K562 (cell line): Measurements from ENCODE around the gene EIF4E1B. TPM values are rescaled to one million over a fixed set of nuclear protein-coding genes. Genes with fewer than 3 reads are reported as not detected.

Experiments used
- ARID1B ChIP-seq: fragments of 450-650 bp; IDR thresholded peaks from 2 replicates; pipeline ENCODE4 v1.6.1; 2016; ENCODE audit warnings: antibody characterized with exemption, mild to moderate bottlenecking, inconsistent platforms
- BHLHE40 ChIP-seq: IDR thresholded peaks from 2 replicates; pipeline ENCODE4 v1.6.1; 2011; ENCODE audit warnings: low read length, improper control_type of control experiment
- E2F6 ChIP-seq, 2 experiments: IDR thresholded peaks; 2 replicates each; pipeline ENCODE4 v1.6.1; 2011; ENCODE audit warnings: borderline replicate concordance in 1 of 2, control low read depth in 1 of 2, low read depth in 1 of 2, low read length in 1 of 2, mild to moderate bottlenecking in 1 of 2, mixed read lengths in 1 of 2, moderate library complexity in 1 of 2; ENCODE audit not compliant: insufficient read depth in 1 of 2, insufficient read length in 1 of 2, poor library complexity in 1 of 2, severe bottlenecking in 1 of 2; ENCODE audit errors: extremely low read depth in 1 of 2
- ELF2 ChIP-seq: fragments of 250-450 bp; sonication (Bioruptor Pico); IDR thresholded peaks from 2 replicates; pipeline ENCODE4 v1.5.0; 2021; ENCODE audit warnings: mild to moderate bottlenecking
- ELK1 ChIP-seq: sonication (generic); formaldehyde crosslinking; IDR thresholded peaks from 2 replicates; pipeline ENCODE4 v1.8.1; 2022; ENCODE audit warnings: missing genetic modification reagents
- GATAD2A ChIP-seq: fragments of 450-650 bp; IDR thresholded peaks from 2 replicates; pipeline ENCODE4 v1.6.1; 2017
- GTF2B ChIP-seq: IDR thresholded peaks from 2 replicates; pipeline ENCODE4 v1.6.1; 2011; ENCODE audit not compliant: insufficient read length; ENCODE audit errors: extremely low read depth
- KLF16 ChIP-seq: IDR thresholded peaks from 2 replicates; pipeline ENCODE4 v1.6.1; 2016; ENCODE audit warnings: antibody characterized with exemption
- MTF1 ChIP-seq: fragments of 250-450 bp; sonication (Bioruptor Pico); IDR thresholded peaks from 2 replicates; pipeline ENCODE4 v1.9.0; 2021; ENCODE audit warnings: moderate library complexity, mild to moderate bottlenecking, inconsistent platforms, borderline replicate concordance
- NFE2L1 ChIP-seq: fragments of 450-650 bp; IDR thresholded peaks from 2 replicates; pipeline ENCODE4 v1.6.1; 2016; ENCODE audit warnings: missing genetic modification characterization, low read depth, mild to moderate bottlenecking, missing compliant biosample characterization, moderate library complexity, borderline replicate concordance
- PBX2 ChIP-seq, 2 experiments: IDR thresholded peaks in 1 of 2; conservative IDR thresholded peaks in 1 of 2; 2 replicates each; pipeline ENCODE4 v1.6.1; 2016; ENCODE audit warnings: low read depth in 2 of 2, mild to moderate bottlenecking in 1 of 2, missing compliant biosample characterization in 1 of 2, missing genetic modification characterization in 1 of 2, moderate library complexity in 1 of 2
- RFX1 ChIP-seq: fragments of 450-650 bp; IDR thresholded peaks from 2 replicates; pipeline ENCODE4 v1.6.1; 2016; ENCODE audit warnings: mild to moderate bottlenecking, moderate library complexity
- SFPQ ChIP-seq: fragments of 200-400 bp; formaldehyde crosslinking; IDR thresholded peaks from 2 replicates; pipeline ENCODE4 v1.6.1; 2017; ENCODE audit warnings: mild to moderate bottlenecking, low read depth, low read length, moderate library complexity
- SMAD4 ChIP-seq: fragments of 250-450 bp; sonication (Bioruptor Pico); conservative IDR thresholded peaks from 2 replicates; pipeline ENCODE4 v1.8.0; 2021; ENCODE audit warnings: inconsistent platforms, mild to moderate bottlenecking, moderate library complexity
- SP2 ChIP-seq: IDR thresholded peaks from 2 replicates; pipeline ENCODE4 v1.6.1; 2011; ENCODE audit warnings: mild to moderate bottlenecking, low read depth, low read length, moderate library complexity; ENCODE audit not compliant: poor library complexity, severe bottlenecking; ENCODE audit errors: extremely low read depth
- ZNF354B ChIP-seq: fragments of 250-450 bp; sonication (Bioruptor Pico); IDR thresholded peaks from 2 replicates; pipeline ENCODE4 v1.4.0; 2020
- ZNF445 ChIP-seq: fragments of 250-450 bp; sonication (Bioruptor Pico); IDR thresholded peaks from 2 replicates; pipeline ENCODE4 v1.4.0; 2020; ENCODE audit warnings: low read depth, mild to moderate bottlenecking, moderate library complexity
- ZNF778 ChIP-seq: fragments of 450-650 bp; formaldehyde crosslinking; IDR thresholded peaks from 2 replicates; pipeline ENCODE4 v1.4.0; 2020; ENCODE audit warnings: mild to moderate bottlenecking, moderate library complexity
- polyA plus RNA-seq, 8 experiments: library from polyadenylated mRNA; depleted of rRNA in 4 of 8; stranded (reverse) in 5 of 8; unstranded in 3 of 8; fragments of >200 nt; fragmentation: Nextera tagmentation in 2 of 8; fragmentation: Illumina TruSeq in 1 of 8; extraction: Ambion mirVana in 2 of 8; extraction: Trizol in 1 of 8; gene quantifications; 2 replicates each; pipeline versions ENCODE4 v1.2.1 to v1.2.3, GENCODE V29; 2011 to 2014; ENCODE audit warnings: inconsistent platforms in 1 of 8, missing spikeins in 1 of 8
- total RNA-seq, 7 experiments: library from RNA; depleted of rRNA in 6 of 7; stranded (reverse); fragments of >200 nt in 6 of 7; fragmentation: Illumina TruSeq in 2 of 7; extraction: Trizol in 2 of 7; gene quantifications; 2 replicates each; pipeline versions ENCODE4 v1.2.1 to v1.2.3, GENCODE V29; 2011 to 2021; ENCODE audit warnings: low replicate concordance in 1 of 7

The EIF4E1B gene
- total and polyA plus RNA-seq, 9 of the 15 experiments (the other 6 are each of a cell fraction or from before 2014, with no cell fraction given), result not detected

GRCh38 chr5:176629853-176630680, at the start of gene EIF4E1B, which contains the start of gene SNCB (continued):
- no peak for TF ChIP-seq ELK1 (CRISPR knock-in tag)
- no peak for TF ChIP-seq ELF2 (CRISPR knock-in tag)
- no peak for TF ChIP-seq SMAD4
- no peak for TF ChIP-seq ZNF778 (CRISPR knock-in tag)
- no peak for TF ChIP-seq ARID1B
- no peak for TF ChIP-seq ZNF445 (CRISPR knock-in tag)
- no peak for TF ChIP-seq PBX2 (CRISPR knock-in tag; IDR thresholded peaks at IDR 0.05; ENCODE audit: low read depth)
- no peak for TF ChIP-seq PBX2 (tag; conservative IDR thresholded peaks at IDR 0.05; ENCODE audit: low read depth)
- no peak for TF ChIP-seq ZNF354B (CRISPR knock-in tag)
- peak in 1 of 2 experiments; percentile 79 for TF ChIP-seq E2F6 (IDR thresholded peaks at IDR 0.05; ENCODE audit: borderline replicate concordance in 1 of 2, extremely low read depth in 1 of 2, insufficient read depth in 1 of 2, insufficient read length in 1 of 2, low read depth in 1 of 2, low read length in 1 of 2, poor library complexity in 1 of 2, severe bottlenecking in 1 of 2)
- no peak for TF ChIP-seq BHLHE40
- TF ChIP-seq GTF2B, result no peak
- TF ChIP-seq SFPQ, result no peak
- TF ChIP-seq NFE2L1 (tag), result no peak
- no peak for TF ChIP-seq KLF16
- no peak for TF ChIP-seq RFX1
- TF ChIP-seq SP2, result no peak
- no peak for TF ChIP-seq MTF1 (CRISPR knock-in tag)
- TF ChIP-seq GATAD2A, result no peak
